PC-9 (cell line): Measurements from ENCODE around the gene AFAP1.

Source experiments
- EZH2 ChIP-seq: fragments of 200-600 bp; sonication (generic); IDR thresholded peaks from 2 replicates; pipeline ENCODE4 v1.8.0; 2017; ENCODE audit warnings: antibody characterized with exemption, low read depth
- TF ChIP-seq, protein P1 (sequence below): fragments of 200-600 bp; sonication (generic); conservative IDR thresholded peaks from 2 replicates; pipeline ENCODE4 v1.6.1; 2017; ENCODE audit warnings: mixed run types, antibody characterized with exemption, mild to moderate bottlenecking, moderate library complexity

DNA sequence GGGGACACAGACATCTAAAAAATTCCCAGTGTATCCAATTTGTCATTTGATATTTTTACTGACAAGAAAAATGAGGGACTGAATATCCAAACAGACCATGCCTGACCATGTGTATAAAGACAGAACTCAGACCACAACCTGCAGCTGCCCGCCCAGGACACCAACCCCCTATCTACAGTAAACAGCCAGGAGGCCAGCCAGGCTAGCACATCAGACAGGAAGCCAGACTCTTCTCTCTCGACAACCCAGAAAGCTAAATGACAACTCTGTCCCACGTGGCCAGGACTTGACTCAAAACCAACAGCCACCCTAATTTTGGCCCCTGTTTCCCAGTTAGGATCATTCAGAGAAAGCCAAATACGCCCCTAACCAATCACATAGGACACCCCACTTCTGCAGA is 15.1 kb downstream of the AFAP1 start:
- TF ChIP-seq, protein P1, sequence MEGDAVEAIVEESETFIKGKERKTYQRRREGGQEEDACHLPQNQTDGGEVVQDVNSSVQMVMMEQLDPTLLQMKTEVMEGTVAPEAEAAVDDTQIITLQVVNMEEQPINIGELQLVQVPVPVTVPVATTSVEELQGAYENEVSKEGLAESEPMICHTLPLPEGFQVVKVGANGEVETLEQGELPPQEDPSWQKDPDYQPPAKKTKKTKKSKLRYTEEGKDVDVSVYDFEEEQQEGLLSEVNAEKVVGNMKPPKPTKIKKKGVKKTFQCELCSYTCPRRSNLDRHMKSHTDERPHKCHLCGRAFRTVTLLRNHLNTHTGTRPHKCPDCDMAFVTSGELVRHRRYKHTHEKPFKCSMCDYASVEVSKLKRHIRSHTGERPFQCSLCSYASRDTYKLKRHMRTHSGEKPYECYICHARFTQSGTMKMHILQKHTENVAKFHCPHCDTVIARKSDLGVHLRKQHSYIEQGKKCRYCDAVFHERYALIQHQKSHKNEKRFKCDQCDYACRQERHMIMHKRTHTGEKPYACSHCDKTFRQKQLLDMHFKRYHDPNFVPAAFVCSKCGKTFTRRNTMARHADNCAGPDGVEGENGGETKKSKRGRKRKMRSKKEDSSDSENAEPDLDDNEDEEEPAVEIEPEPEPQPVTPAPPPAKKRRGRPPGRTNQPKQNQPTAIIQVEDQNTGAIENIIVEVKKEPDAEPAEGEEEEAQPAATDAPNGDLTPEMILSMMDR, result no peak
- TF ChIP-seq EZH2, result no peak
